ENCODE results near the gene SLC24A3.

DNA sequence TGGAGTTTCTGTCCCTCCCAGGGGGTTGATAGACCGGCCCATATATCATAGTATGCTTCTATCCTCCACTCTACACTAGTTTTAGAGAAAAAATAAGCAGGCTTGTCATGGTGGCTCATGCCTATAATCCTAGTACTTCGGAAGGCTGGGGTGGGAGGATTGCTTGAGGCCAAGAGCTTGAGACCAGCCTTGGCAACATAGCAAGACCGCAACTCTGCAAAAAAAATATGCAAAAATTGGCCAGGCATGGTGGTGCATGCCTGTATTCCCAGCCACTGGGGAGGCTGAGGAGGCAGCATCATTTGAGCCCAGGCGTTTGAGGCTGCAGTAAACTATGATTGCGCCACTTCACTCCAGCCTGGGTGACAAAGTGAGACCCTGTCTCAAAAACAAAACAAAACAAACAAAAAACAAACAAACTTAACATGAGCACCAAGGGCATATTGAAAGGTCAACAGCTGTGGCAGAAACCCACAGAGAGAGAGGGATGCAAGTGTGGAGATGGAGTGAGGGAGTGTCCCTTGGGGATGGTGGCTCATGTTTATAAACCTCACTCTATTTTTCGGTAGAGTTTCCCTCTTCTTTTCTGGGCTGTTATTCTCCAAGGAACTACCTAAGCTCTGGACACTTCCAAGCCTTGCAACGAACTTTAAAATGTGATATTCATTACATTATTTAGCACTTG lies 24.1 kb downstream of the SLC24A3 start:
- TF ChIP-seq, protein P1, sequence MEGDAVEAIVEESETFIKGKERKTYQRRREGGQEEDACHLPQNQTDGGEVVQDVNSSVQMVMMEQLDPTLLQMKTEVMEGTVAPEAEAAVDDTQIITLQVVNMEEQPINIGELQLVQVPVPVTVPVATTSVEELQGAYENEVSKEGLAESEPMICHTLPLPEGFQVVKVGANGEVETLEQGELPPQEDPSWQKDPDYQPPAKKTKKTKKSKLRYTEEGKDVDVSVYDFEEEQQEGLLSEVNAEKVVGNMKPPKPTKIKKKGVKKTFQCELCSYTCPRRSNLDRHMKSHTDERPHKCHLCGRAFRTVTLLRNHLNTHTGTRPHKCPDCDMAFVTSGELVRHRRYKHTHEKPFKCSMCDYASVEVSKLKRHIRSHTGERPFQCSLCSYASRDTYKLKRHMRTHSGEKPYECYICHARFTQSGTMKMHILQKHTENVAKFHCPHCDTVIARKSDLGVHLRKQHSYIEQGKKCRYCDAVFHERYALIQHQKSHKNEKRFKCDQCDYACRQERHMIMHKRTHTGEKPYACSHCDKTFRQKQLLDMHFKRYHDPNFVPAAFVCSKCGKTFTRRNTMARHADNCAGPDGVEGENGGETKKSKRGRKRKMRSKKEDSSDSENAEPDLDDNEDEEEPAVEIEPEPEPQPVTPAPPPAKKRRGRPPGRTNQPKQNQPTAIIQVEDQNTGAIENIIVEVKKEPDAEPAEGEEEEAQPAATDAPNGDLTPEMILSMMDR (IDR thresholded peaks at IDR 0.05; ENCODE audit: low read depth, low read length), result no peak
- TF ChIP-seq EZH2phosphoT487 (IDR thresholded peaks at IDR 0.05; ENCODE audit: low read depth), result no peak
